HL-60 (cell line): ENCODE results near the gene GSTO2.

Experiments
- POLR2AphosphoS5 ChIP-seq: IDR thresholded peaks from 2 replicates; pipeline ENCODE4 v1.6.1; 2012; ENCODE audit warnings: low read depth
- TF ChIP-seq, protein P1 (sequence below): IDR thresholded peaks from one replicate; pipeline ENCODE4 v1.5.1; 2011; ENCODE audit warnings: low read length, control low read depth, inconsistent platforms; ENCODE audit not compliant: insufficient read depth

DNA sequence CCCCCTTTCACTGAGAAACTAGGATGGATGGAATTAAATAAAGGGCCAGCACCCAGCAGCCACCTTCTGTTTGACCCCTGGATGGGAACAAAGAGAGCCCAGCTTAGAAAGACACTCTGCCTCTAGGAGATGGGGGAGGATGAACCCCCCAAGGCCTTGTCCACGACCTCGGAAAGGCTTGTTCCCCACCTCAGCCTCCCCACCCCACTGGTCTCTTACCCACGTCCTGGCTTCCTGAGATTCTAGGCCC, 59.6 kb downstream of the GSTO2 start:
- TF ChIP-seq POLR2AphosphoS5: no peak
- TF ChIP-seq, protein P1, sequence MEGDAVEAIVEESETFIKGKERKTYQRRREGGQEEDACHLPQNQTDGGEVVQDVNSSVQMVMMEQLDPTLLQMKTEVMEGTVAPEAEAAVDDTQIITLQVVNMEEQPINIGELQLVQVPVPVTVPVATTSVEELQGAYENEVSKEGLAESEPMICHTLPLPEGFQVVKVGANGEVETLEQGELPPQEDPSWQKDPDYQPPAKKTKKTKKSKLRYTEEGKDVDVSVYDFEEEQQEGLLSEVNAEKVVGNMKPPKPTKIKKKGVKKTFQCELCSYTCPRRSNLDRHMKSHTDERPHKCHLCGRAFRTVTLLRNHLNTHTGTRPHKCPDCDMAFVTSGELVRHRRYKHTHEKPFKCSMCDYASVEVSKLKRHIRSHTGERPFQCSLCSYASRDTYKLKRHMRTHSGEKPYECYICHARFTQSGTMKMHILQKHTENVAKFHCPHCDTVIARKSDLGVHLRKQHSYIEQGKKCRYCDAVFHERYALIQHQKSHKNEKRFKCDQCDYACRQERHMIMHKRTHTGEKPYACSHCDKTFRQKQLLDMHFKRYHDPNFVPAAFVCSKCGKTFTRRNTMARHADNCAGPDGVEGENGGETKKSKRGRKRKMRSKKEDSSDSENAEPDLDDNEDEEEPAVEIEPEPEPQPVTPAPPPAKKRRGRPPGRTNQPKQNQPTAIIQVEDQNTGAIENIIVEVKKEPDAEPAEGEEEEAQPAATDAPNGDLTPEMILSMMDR: no peak
